D721Med (cell line): ENCODE data around the gene C16orf89.
"Not testable (repeated sequence)": the region's sequence is repeated elsewhere in the genome, so short reads cannot be mapped to it uniquely, and the experiment has no call there.

Experiments
- DNase-seq: peaks from one replicate; pipeline ENCODE4 v3.0.0; 2011; ENCODE audit warnings: low spot score; ENCODE audit not compliant: insufficient read length
- FAIRE-seq: peaks from 2 replicates; lab custom pipeline; 2011; peaks lifted over from hg19 to GRCh38; lab: Jason Lieb, UNC
- TF ChIP-seq, protein P1 (sequence below): IDR thresholded peaks from 2 replicates; pipeline ENCODE4 v1.5.1; 2012; ENCODE audit warnings: mild to moderate bottlenecking, control low read depth; ENCODE audit not compliant: insufficient read depth; ENCODE audit errors: missing control alignments

The C16orf89 gene, protein sequence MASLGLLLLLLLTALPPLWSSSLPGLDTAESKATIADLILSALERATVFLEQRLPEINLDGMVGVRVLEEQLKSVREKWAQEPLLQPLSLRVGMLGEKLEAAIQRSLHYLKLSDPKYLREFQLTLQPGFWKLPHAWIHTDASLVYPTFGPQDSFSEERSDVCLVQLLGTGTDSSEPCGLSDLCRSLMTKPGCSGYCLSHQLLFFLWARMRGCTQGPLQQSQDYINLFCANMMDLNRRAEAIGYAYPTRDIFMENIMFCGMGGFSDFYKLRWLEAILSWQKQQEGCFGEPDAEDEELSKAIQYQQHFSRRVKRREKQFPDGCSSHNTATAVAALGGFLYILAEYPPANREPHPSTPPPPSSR

DNA sequence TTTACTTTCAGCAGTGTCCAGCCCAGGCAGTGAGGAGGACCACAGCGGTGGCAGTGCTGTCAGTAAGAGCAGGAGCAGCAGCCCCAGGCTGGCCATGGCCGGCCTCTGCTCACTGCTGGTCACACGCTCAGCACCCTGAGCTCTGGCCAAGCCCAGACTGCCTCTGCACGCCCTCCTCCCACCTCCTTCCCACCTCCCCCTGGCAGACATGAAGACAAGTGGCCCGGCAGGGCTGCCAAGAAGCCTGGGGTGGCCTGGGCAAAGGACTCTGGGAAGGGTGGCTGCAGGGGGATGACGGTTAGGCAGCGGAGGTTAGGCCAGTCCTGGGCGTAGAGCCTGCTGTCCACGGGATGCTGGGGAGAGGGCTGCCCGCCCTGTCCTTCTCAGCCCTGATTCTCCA is at the start of gene C16orf89:
C16orf89 (minus strand) TSS at position 144 of the 400 bp plus-strand sequence; CDS start at position 96, 48 bp downstream.
- TF ChIP-seq, protein P1, sequence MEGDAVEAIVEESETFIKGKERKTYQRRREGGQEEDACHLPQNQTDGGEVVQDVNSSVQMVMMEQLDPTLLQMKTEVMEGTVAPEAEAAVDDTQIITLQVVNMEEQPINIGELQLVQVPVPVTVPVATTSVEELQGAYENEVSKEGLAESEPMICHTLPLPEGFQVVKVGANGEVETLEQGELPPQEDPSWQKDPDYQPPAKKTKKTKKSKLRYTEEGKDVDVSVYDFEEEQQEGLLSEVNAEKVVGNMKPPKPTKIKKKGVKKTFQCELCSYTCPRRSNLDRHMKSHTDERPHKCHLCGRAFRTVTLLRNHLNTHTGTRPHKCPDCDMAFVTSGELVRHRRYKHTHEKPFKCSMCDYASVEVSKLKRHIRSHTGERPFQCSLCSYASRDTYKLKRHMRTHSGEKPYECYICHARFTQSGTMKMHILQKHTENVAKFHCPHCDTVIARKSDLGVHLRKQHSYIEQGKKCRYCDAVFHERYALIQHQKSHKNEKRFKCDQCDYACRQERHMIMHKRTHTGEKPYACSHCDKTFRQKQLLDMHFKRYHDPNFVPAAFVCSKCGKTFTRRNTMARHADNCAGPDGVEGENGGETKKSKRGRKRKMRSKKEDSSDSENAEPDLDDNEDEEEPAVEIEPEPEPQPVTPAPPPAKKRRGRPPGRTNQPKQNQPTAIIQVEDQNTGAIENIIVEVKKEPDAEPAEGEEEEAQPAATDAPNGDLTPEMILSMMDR, result no peak
- FAIRE-seq (no peak), DNase-seq (no peak)

DNA sequence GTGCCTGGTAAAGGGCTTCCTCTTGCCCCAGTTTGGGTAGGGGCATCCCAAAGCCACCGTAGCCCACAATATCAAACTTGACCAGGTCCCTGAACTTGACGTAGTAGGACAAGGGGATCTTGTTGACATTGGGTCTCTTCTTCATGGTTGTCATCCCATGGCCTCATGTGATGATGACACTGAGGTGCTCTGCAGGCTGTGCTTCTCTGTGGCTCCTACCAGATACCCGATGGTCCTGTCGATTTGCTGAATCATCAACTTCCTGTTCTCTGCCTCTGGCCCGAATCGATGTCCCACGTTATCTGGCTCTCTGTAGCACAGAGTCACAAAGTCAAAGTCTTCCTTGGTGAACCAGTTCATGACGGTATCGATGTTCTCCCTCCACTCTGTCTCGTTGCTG is 45.2 kb upstream of the C16orf89 start:
- not testable (repeated sequence) for DNase-seq, FAIRE-seq

DNA sequence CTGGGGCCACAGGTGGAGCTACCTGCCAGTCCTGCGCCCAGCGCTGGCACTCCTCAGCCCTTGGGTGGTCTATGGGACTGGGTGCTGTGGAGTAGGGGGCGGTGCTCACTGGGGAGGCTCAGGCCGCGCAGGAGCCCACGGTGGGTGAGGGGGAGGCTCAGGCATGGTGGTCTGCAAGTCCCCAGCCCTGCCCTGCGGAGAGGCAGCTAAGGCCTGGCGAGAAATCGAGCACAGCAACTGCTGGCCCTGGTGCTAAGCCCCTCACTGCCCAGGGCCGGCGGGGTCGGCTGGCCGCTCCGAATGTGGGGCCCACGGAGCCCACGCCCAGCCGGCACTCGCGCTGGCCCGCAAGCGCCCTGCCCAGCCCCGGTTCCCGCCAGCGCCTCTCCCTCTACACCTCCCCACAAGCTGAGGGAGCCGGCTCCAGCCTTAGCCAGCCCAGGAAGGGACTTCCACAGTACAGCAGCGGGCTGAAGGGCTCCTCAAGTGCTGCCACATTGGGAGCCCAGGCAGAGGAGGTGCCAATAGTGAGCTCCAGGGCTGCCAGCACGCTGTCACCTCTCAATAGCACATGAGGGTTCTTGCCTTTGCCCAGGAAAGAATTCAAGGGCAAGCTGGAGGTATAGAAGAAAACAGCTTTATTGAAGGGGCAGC is 42.9 kb upstream of the C16orf89 start:
- no peak for FAIRE-seq
- TF ChIP-seq, protein P1, result no peak
- no peak for DNase-seq

- DNase-seq, FAIRE-seq: not testable (repeated sequence)
Measured at GRCh38 chr16:5105039-5105438, 39.3 kb upstream of the C16orf89 start.

DNA sequence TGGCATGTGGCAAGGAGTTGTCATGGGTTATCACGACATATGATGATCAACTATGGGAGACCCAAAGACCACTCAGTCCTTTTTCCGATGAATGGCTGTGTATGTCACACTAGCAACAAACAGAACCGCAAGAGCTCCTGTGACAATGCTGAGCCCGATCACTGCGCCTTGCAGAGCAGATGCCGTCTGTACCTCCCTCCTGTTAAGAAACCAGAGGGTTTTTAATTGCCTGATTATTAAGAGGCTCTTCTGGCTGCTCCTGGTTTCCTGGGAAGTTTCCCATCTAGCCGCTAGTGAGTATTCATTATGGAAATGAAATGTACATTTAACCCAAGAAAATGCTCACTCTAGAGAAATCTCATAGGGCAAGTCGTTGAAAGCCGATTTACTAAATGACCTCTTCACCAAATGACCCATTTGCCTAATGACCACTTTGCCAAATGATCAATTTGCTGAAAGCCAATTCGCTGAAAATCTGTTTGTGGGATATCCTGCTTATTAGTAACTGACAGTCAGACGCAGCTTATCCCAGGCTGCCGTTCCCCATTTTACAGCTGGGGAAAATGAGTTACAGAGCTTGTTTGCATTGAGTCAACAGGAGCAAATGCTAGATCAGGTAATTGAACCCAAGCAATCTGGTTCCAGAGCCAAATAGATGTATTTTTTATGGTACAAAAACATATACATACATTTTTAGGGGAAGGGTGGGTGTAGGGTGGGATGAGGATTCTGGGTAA is 37.7 kb upstream of the C16orf89 start:
- FAIRE-seq, DNase-seq: not testable (repeated sequence)

DNA sequence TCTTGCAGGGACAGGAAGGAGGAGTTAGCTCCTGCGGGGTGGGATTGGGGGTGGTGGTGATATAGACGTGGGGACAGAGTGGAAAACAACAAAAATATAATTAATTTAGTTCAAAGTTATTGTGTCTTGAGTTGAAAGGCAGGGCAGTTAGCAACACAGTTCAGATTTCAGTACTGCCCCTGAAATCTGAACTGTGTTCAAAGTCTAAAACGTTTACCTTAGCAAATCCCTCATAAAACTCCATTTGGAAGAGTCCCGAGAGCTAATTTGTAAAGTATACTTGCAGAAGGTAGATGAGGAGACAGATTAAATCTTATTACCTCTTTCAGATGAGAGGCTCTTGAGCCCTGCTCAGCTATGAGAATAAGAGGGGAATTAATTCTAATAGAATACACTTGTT is 33.4 kb upstream of the C16orf89 start:
- FAIRE-seq, result not testable (repeated sequence)

DNA sequence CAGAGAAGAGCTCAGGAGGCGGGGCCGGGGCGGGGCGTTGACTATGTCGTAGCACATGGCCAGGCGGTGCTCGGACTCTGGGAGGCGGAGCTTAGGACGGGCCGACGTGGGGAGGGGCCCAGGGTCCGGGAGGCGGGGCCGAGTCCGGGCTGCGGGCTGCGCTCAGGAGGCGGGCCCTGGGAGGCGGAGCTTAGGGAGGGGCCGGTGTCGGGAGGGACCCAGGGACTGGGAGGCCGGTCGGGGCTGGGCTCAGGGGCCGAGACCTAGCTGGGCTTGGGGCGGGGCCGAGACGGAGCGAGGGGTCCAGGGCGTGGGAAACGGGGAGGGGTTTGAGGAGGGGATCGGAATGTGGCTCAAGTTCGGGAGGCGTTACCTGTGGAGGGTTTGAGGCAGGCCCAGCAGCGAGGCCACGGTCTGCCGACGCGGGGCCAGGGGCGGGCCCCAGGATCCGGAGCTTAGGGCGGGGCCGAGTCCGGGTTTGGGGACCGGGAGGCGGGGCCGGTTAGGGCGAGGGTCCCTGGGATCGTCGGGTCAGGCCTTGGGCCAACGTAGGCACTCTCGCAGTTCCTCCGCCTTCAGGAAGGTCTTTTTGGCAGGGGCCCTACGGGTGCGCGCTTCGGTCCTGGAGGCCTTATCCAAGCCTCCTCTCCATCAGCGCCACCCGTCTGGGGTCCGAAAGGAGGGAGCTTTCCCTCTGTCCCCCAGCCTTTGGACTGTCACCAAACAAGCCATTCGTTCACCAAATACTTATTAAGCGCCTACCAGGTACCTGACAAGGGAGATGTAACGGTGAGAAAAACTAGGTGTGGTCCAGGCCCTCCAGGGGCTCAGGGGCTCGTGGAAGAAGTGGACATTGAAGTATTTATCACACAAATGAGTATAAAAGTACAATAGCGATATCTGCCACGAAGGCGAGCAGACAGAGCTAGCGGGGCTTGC is 32.7 kb upstream of the C16orf89 start:
- not testable (repeated sequence) for FAIRE-seq, DNase-seq

More for the DNA sequence above, 33.4 kb upstream of the C16orf89 start:
- not testable (repeated sequence) for DNase-seq

- DNase-seq, result peak; percentile 54
- FAIRE-seq, result not testable (repeated sequence)
Measured at GRCh38 chr16:5097470-5098220, 31.9 kb upstream of the C16orf89 start, which contains the start of gene EEF2KMT. Gene EEF2KMT, minus strand, starts transcription at chr16:5097795. Its CDS starts 56 bp downstream, at chr16:5097739.

DNA sequence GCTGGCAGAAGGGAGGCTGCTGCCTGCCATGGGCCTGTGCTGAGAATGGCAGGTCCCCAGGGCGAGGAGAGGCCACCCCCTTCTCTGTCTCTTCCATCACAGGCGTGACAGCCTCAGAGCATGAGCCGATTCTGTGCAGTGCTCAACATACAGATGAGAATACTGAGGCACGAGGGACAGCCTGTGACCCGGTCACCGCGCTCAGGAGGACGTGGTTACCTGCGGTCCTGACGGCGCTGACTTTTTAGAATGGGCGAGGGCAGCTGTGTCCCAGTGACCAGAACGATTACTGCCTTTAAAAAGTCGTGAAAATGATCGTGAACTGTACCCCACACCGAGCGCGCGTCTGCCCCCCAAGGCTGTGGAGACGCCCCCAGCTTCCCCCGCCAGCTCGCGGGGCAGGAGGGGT is 31.3 kb upstream of the C16orf89 start:
- not testable (repeated sequence) for FAIRE-seq, DNase-seq

- DNase-seq, result not testable (repeated sequence)
Measured at GRCh38 chr16:5096437-5097060, 30.8 kb upstream of the C16orf89 start.

GRCh38 chr16:5095145-5095830 is 29.5 kb upstream of the C16orf89 start:
- not testable (repeated sequence) for FAIRE-seq, DNase-seq

More at GRCh38 chr16:5096437-5097060, 30.8 kb upstream of the C16orf89 start:
- not testable (repeated sequence) for FAIRE-seq

- not testable (repeated sequence) for DNase-seq, FAIRE-seq
Measured at GRCh38 chr16:5093746-5094145, 28.0 kb upstream of the C16orf89 start.

GRCh38 chr16:5093081-5093480 is 27.3 kb upstream of the C16orf89 start:
- not testable (repeated sequence) for FAIRE-seq, DNase-seq

GRCh38 chr16:5090592-5090991 is 24.8 kb upstream of the C16orf89 start:
- FAIRE-seq, DNase-seq: not testable (repeated sequence)
